NCI-H2227 (cell line): ENCODE data around the gene LSR.

Source experiments
- DNase-seq: peaks from one replicate; lab custom pipeline; 2025; ENCODE audit not compliant: unreplicated experiment; lab: John Stamatoyannopoulos, UW

Gene LSR

DNA sequence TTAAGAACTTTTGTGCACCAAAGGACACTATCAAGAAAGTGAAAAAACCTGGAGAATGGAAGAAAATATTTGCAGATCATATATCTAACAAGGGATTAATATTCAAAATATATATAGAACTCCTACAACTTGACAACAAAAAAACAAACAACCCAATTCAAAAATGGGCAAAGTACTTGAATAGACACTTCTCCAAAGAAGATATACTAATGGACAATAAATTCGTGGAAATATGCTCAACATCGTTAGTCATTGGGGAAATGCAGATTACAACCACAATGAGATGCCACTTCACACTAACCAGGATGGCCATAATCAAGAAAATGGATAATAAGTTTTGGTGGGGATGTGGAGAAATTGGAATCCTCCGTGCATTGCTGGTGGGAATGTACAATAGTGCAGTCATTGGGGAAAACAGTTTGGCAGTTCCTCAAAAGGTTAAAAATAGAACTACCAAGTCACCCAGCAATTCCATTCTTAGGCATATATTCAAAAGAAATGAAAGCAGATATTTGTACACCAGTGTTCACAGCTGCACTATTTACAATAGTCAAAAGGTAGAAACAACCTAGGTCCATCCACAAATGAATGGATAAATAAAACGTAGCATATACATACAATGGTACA is 2.2 kb upstream of the LSR start:
- DNase-seq = no peak

DNA sequence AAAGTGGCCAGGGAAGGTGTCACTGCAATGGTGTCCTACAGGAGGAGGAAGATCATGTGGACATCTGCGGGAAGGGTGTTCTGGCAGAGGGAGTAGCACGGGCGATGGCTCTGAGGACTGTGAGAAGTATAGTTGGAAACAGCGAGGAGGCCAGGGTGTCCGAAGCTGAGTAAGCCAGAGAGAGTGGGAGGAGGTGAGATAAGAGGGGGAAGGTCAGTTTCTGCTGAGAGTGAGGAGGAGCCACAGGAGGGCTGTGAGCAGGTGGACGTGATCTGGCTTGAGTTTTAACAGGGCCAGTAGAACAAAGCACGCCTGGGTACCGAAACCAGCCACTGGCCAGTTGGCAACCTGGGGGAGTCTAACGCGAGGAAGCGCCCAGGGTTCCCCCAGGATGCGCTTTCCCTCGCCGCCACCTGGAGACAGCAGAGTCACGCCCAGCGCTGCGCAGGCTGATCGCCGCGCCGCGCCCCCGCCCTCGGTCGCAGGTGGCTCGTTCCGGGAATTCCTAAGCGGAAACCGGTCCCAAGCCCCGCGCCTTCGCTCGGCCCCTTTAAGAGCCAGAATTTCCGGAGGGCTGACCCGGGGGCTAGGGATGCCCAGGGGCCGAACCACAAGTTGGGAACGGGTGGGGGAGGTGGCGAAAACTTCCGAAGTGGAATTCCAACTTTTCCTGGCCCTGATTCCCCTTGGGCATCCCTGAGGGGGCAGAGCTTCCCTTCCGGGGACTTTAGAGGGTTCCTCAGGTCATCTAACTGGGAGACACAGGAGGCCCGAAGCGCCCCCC is 1.1 kb upstream of the LSR start:
- peak; percentile 98 for DNase-seq

DNA sequence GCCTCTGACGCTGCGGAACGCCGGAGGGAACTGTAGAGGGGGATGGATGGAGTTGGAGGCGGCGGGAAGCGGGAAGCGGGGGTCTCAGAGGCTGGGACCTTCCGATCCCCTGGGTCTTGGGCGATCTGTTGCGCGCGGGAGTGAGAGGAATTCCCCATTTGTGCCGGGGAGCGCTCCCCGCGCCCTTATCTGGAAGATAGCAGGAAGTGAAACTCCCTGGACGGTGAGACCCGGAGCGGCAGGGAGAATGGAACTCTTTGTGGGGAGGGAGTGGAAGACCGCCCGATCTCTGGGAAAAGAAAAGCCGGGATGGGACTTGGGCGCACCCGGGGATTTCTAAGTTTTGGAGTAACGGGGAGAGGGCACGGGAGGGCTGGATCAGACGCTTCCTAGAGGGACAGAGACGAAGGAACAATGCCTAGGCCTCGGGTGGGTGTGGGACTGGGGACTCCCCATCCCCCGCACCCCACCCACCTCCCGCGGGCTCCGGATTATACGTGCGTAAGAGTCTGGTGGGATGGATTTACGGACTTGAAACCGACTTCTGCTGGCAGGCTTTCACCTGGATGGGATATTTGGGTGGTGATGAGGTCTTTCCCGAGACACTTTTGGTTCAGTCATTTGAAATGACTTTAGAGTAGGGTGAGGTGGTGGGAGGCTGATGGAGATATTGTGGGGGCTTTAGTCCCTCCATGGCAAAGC is 495 bp downstream of the LSR start:
- DNase-seq = peak; percentile 77

DNA sequence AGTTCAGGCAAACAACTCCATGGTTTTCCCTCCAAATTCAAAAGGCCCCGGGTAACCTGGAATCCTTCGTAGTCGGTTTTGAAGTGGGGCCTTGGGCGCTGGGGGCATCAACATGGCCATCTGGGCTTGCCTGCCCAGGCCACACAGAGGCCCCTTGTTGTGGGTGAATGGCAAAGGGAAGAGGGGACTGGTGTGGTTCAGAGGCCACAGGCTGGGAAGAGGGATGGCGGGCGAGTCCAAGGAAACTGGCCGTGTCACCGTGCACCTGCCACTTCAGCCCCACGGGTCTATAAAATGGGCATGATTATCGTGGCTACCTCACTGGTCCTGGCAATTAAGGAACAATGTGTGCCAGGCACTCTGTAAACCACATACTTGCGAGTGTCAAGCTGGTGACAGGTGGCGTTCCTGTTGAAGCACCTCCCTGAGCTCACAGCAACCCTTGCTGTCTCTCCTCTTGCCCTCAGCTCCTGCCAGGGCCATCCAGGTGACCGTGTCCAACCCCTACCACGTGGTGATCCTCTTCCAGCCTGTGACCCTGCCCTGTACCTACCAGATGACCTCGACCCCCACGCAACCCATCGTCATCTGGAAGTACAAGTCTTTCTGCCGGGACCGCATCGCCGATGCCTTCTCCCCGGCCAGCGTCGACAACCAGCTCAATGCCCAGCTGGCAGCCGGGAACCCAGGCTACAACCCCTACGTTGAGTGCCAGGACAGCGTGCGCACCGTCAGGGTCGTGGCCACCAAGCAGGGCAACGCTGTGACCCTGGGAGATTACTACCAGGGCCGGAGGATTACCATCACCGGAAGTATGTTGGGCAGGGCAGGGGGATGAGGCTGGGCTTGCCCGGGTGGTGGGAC is 1.3 kb downstream of the LSR start:
- no peak for DNase-seq

DNA sequence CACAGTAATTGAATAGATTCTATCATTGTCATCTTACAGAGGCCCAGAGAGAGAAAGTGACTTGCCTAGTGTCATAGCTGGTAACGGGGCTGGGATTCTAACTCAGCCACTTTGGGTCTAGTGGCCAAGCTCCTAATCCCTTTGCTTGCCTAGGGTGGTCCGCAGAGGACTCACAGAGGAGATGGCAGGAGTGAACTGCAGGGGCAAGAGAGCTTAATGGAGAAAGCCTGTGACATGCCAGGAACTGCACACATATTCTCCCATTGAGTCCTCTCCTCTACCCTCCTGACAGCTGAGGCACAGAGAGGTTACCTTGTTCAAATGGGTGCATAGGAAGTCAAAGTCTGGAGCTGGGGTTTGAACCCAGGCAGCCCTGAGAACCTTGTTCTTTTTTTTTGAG is 2.7 kb downstream of the LSR start:
- no peak for DNase-seq

DNA sequence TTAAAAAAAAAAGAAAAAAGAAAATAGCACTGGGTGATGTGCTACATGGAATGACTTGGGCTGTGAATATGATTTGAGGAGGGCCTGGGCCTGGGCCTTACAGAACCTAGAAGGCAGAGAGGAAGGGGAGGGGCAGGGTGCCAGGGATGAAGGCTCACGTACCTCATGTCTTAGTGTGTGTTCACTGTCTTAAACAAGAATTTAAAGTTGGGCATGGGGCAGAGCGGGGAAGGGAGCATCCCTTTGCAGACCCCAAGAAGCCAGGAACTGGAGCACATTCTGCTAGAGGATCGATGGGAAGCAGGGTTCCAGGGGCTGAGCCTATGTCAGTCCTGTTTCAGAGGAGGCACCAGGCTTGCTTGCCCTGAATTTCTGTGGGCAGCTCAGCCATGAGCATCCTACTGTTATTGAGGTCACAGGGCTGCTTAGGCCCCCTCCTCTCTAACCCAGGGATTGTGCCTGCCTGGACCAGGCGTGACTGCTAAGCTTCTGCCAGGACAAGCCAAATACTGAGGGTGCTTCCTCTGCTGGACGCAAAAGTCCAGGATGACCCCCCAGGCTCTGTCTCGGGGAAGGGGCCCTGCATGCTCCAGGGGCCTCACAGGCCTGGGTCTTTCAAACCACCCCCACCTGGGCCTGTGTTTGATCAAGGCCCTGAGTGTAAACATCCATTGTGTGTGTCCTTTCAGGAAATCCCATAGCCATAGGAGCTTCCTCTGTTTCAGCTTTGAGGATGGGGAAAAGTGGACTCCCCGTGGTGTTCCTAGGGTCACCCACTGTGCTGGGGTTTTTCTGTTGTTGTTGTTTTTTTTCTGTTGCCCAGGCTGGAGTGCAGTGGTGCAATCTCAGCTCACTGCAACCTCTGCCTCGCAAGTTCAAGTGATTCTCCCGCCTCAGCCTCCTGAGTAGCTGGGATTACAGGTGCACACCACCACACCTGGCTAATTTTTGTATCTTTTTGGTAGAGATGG is 4.8 kb downstream of the LSR start:
- DNase-seq = no peak

DNA sequence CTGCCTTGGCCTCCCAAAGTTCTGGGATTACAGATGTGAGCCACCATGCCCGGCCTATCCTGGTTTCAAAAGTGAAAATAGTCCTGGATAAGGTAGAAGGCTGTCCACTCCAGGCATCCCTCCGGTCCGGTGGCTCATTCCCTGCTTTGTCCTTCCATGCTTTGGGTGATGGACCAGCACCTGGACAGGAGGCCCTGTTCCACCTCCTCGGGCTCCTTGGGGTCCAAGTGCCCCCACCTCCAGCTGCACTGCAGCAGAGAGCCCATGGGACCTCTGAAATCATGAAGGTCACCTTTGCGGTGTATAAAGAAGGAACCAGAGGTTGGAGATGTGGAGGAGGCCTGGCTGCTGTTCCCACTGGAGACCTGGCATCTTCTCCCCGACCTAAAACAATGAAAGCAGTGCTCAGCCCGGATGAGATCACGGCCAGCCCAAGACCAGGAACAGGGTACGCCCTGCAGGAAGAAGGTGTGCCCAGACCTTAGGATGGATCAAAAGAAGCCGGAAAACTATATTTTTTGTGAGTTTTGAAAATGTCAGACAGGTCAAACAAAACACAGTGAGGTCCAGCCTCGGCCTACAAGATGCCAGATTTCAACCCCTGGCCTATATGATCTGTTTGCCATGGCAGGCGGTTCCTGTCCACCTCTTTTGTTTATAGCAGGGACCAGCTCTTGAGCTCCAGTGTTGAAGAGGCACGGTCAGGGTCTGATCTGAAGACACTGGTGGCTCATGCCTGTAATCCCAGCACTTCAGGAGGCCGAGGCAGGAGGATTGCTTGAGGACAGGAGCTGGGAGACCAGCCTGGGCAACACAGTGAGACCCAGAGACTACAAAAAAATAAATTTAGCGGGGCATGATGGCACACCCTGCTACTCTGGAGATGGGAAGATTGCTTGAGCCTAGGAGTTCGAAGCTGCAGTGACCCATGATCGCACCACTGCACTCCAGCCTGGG is 5.8 kb downstream of the LSR start:
- DNase-seq = no peak

DNA sequence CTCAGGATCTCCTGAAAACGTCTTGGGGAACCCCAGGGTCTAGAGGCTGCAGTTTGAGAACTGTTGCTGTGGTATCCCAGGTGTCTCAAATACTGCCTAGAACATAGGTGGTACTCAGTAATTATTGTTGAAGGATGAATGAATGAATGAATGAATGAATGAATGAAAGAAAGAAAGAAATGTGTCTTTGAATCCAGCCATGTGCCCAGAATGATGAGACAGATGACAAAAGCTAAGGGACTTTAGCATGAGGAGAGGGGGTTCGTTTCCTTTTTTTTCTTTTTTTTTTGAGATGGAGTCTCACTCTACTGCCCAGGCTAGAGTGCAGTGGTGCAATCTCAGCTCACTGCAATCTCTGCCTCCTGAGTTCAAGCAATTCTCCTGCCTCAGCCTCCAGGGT is 7.8 kb downstream of the LSR start:
- no peak for DNase-seq

DNA sequence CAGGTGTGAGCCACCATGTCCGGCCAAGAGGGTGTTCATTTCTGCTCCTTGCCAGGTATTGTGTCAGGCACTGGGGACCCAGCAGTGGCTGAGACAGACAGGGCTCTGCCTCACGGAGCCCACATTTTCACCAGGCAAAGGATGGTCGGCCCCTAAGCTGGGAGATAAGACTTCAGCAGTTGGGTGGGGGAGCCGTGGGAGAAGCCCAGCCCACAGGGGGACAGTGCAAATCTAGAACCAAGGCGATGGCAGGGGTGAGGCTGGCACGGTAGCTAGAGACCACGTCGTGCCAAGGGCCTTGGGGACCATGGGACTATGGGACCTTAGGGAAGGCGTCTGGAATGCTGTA is 8.3 kb downstream of the LSR start:
- no peak for DNase-seq

DNA sequence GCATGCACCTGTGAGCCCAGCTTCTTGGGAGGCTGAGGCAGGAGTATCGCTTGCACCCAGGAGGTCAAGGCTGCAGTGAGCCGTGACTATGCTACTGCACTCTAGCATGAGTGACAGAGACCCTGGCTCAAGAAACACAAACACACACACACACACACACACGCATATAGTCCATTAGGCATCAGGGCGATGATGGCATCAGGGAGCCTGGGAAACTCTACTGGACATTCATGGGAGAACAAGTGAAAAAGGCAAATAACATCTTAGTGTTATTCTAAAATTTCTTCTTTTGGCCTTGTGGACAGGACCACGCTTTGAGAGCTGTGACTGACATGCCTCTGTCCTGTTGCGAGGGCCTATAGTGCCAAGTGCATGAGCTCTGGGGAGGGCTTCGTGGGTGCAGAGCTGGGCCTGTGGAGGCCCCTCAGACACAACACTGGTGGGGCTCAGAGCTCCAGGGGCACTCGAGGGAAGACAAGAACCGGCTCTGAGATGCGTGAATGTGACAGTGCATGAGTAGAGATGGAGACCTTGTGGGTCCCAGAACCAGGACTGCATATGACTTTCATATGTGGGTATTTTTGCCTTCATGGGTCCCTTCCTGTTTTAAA is 12.0 kb downstream of the LSR start:
- DNase-seq = peak; percentile 68

DNA sequence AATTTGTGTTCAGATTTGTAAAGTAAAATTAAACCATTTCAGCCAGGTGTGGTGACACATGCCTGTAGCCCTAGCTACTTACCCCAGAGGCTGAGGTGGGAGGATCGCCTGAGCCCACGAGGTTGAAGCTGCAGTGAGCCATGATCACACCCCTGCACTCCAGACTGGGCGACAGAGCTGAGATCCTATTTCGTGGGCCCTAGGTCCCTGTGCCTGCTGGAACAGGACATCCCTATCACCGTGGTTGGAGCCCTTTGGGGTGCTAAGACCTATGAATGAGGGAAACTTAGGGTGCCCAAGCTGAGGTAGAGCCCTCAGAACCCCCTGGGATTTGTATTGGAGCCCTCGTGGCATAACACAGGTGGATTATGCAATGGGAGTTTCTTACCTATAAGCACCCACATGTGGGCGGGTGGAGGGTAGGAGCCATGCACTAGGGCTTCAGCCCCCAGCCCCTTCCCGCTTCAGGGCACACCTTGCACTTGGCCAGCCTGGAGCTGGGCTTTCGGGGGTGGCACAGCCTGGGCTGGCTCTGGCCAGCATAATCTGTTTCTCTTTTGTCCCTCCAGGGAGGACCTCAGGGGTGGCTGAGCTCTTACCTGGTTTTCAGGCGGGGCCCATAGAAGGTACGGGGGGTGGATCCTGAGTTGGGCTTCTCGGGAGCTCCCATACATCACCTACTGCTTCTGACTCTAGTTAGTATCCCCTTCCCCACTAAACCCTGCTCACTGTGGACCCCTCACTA is 12.7 kb downstream of the LSR start:
- no peak for DNase-seq

DNA sequence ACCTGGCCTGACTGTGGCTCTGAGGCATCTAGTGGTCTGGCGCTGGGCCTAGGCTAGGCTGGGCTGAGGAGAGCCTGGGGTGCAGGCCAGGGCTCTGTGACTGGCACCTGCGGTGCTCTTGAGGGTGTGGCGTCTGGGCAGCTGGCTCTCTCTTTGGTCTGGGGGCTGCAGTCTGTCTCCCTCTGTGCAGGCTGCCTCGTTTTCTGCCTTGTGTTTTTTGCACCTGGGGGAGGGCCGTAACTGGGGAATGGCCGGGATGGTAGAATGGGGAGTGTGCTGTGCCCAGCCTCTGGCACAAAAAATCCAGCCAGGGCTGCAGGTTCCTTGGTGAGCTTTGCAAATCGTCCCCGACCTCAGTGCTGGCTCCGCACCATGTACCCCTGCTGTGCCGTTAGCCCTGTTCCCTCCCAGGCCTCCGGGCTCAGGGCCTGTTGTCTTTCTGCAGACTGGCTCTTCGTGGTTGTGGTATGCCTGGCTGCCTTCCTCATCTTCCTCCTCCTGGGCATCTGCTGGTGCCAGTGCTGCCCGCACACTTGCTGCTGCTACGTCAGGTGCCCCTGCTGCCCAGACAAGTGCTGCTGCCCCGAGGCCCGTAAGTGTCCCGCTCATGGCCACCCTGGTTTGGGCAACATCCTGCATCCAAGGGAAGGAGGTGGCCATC is 13.4 kb downstream of the LSR start:
- peak; percentile 71 for DNase-seq

DNA sequence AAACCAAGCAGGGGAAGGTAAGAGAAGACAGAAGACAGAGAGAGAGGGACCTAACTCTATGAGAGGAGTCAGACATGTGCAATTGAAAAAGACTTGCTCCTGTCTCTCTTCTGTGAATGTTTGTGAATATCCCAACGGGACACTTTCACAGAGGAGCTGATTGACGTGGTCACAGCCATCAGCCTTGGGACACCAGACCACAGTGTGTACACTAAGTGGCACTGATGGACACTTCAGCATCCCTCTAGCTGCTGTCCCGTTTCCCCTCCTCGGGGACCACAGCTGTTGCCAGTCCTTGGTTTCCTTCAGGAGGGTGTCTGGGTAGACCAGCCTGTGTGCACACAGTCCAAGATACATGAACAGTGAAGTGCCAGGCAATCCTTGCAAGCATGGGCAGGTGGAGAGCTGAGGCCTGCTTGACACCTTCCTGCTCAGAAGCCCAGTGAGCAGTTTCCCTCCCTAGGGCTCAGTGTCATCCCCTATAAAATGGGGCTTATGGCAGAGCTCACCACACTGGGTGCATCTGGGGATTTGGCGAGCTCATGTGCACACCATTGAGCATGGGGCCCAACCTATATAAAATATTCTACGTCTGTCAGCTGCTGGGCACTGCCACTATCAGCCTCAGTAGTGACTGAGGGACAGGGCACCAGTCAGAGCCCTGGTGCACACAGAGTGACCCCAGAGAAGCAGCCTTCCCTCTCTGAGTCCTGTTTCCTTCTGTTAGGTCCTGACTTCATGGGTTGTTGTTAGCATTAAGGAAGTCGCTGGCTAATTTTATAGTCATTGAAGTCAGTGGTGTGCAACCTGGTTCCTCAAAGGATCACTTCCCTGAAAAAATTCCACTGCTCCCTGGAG is 15.7 kb downstream of the LSR start:
- DNase-seq = no peak

DNA sequence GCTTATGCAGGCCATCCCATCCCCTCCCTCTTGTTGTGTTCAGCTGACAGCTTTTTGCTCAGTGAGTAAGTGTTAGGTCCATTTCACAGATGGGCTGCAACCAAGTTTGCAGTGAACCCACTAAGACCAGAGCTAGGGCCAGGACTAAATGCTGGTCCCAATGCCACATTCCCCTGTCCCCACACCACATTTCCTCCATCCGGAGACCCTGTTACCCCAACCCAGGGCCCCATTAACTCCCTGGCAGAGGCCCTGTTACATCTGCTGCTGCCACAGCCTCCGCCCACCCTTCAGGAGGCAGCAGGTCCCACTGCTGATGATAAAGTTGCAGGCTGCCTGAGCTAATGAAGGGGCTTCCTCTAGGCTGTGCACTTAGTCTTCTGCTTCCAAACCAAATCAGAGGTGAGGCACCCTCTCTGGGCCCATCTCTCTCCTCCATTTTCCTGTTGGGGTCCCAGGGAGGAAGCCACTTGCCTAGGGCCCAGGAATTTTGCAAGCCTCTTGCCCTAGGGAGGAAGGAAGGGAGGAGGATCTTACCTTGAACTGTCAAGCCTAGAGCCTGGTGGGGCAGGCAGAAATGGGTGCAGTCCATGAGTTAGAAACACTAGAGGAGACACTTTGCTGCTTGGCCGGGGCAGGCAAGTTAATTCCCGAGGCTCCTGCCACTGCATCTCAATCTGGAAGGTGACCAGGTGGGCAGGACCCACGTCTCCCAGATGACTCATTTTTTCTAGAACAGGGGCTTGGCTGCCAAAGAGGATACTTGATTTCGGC is 16.5 kb downstream of the LSR start:
- DNase-seq = no peak

DNA sequence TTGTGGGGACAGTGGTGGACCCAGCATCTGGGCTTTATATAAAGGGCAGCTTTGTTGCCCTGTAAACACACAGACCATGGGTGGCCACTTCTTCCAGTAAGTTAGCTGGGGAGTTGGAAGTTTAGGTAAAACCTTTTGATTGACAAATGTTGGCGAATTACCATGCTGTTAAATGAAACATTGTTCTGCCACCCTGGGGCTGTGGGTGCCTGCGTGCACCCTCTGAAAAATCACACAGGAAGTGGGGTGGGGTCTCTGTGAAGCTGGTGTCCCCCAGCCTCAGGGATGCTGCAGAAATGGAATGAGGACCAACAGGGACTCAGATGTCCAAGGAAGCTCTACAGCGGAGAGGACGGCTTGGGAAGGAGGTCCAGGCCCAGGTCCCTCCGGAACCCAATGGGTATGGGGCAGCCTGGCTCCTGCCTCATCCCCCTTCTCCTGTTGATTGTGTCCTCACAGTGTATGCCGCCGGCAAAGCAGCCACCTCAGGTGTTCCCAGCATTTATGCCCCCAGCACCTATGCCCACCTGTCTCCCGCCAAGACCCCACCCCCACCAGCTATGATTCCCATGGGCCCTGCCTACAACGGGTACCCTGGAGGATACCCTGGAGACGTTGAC is 17.2 kb downstream of the LSR start:
- DNase-seq = no peak
